OCI-LY7 (cell line): ENCODE results near the gene LGALS8. TPM values are rescaled to one million over a fixed set of nuclear protein-coding genes. Genes with fewer than 3 reads are reported as not detected.

Source experiments
- BruUV-seq: library from RNA; stranded (reverse); fragments of 400-500 nt; replicated peaks from 2 replicates; lab custom pipeline; 2021; lab: Mats Ljungman, UMichigan
- CTCF ChIA-PET: fragments of 300-600 bp; sonication (Branson Sonifier 250); formaldehyde crosslinking; loops from one replicate; lab custom pipeline; 2022; ENCODE audit warnings: antibody characterized with exemption; ENCODE audit not compliant: unreplicated experiment; lab: Charles Lee
- POLR2A ChIA-PET: fragments of 300-600 bp; sonication (Branson Sonifier 250); formaldehyde crosslinking; loops from one replicate; lab custom pipeline; 2022; ENCODE audit warnings: antibody characterized with exemption; lab: Charles Lee
- DNase-seq: peaks from one replicate; pipeline ENCODE4 v3.0.0-alpha.2; 2015; ENCODE audit warnings: low spot score
- H2AFZ ChIP-seq: fragments of 200-600 bp; sonication (generic), shearing (Covaris generic); 2 replicates; pipeline ENCODE4 v1.6.1; 2014; ENCODE audit warnings: mild to moderate bottlenecking, antibody characterized with exemption, low read length, moderate library complexity
- H3K27ac ChIP-seq: fragments of 200-600 bp; sonication (generic); 2 replicates; pipeline ENCODE4 v1.5.1; 2014; ENCODE audit warnings: mixed run types, low read depth, mild to moderate bottlenecking, moderate library complexity, low read length, inconsistent platforms; ENCODE audit not compliant: poor library complexity, severe bottlenecking
- H3K36me3 ChIP-seq: fragments of 200-600 bp; sonication (generic); 2 replicates; pipeline ENCODE4 v1.6.1; 2014; ENCODE audit warnings: mild to moderate bottlenecking, antibody characterized with exemption, low read length, moderate library complexity, mixed read lengths; ENCODE audit not compliant: insufficient read depth
- H3K4me1 ChIP-seq: fragments of 200-600 bp; sonication (generic); 2 replicates; pipeline ENCODE4 v1.5.1; 2014; ENCODE audit warnings: mild to moderate bottlenecking, low read length; ENCODE audit not compliant: insufficient read depth, poor library complexity, severe bottlenecking
- H3K4me2 ChIP-seq: fragments of 200-600 bp; sonication (generic); 2 replicates; pipeline ENCODE4 v1.6.1; 2014; ENCODE audit warnings: mild to moderate bottlenecking, low read length
- H3K4me3 ChIP-seq: fragments of 200-600 bp; sonication (generic); 2 replicates; pipeline ENCODE4 v1.5.1; 2014; ENCODE audit warnings: mild to moderate bottlenecking, low read depth, low read length; ENCODE audit not compliant: poor library complexity, severe bottlenecking
- H3K79me2 ChIP-seq: fragments of 200-600 bp; sonication (generic); 2 replicates; pipeline ENCODE4 v1.6.1; 2016; ENCODE audit warnings: low read depth, mild to moderate bottlenecking, low read length, moderate library complexity, mixed read lengths; ENCODE audit not compliant: insufficient read depth
- H3K9me2 ChIP-seq: fragments of 200-600 bp; sonication (generic); 2 replicates; pipeline ENCODE4 v1.6.1; 2016; ENCODE audit warnings: mild to moderate bottlenecking, low read length, mixed read lengths; ENCODE audit not compliant: insufficient read depth
- H3K9me3 ChIP-seq: fragments of 200-600 bp; sonication (generic); 2 replicates; pipeline ENCODE4 v1.6.1; 2014; ENCODE audit warnings: mild to moderate bottlenecking, mixed run types, low read length, mixed read lengths
- H4K20me1 ChIP-seq: fragments of 200-600 bp; sonication (generic); 2 replicates; pipeline ENCODE4 v1.6.1; 2014; ENCODE audit warnings: mild to moderate bottlenecking, antibody characterized with exemption, low read length, moderate library complexity, mixed read lengths; ENCODE audit not compliant: insufficient read depth
- CTCF ChIP-seq: fragments of 200-600 bp; sonication (generic); conservative IDR thresholded peaks from 2 replicates; pipeline ENCODE4 v1.5.1; 2014; ENCODE audit warnings: mild to moderate bottlenecking, antibody characterized with exemption, low read length, moderate library complexity, mixed read lengths
- EZH2phosphoT487 ChIP-seq: fragments of 200-600 bp; sonication (generic); IDR thresholded peaks from 2 replicates; pipeline ENCODE4 v1.6.1; 2018; ENCODE audit warnings: low read depth, borderline replicate concordance, mild to moderate bottlenecking, mixed run types, antibody characterized with exemption, low read length, moderate library complexity, mixed read lengths
- intact Hi-C: fragments of 100-400 bp; cut with micrococcal nuclease; formaldehyde crosslinking; loops from one replicate; pipeline ENCODE4 v1.10.0; 2022; ENCODE audit not compliant: unreplicated experiment
- total RNA-seq, 2 experiments: library from RNA; depleted of rRNA in 1 of 2; stranded (reverse); fragments of >200 nt in 1 of 2; shearing (Covaris generic) in 1 of 2; gene quantifications; 2 replicates each; pipeline ENCODE4 v1.2.3, GENCODE V29; 2014 to 2022

The LGALS8 gene
- total RNA-seq, 2 experiments from 2014 or later, result not detected

GRCh38 chr1:236497908-236498307 lies 25.9 kb upstream of the LGALS8 start:
- intact Hi-C loops, result no loop called here
- Histone ChIP-seq H3K27ac (no peak overlapping the region), H3K36me3 (no peaks in the 10 kb centered on the region), H3K9me3 (no peaks in the 10 kb centered on the region), H3K4me3 (no peak overlapping the region), H4K20me1 (no peaks in the 10 kb centered on the region), H3K4me2 (no peak overlapping the region), H2AFZ (no peak overlapping the region), H3K4me1 (no peaks in the 10 kb centered on the region), H3K79me2 (no peaks in the 10 kb centered on the region), H3K9me2 (no peaks in the 10 kb centered on the region)
- TF ChIP-seq CTCF (no peak), EZH2phosphoT487 (no peak)
- CTCF ChIA-PET, result no interaction called here
- BruUV-seq, result no TSS peak
- POLR2A ChIA-PET, result interaction anchor here (0.7 kb wide), 1 partner anchor 368 kb away, joined by 3 read pairs; no protein-coding TSS in a partner anchor
- no peak for DNase-seq

GRCh38 chr1:236501093-236501492 lies 22.7 kb upstream of the LGALS8 start:
- no peak for DNase-seq
- no peak overlapping the region for H2AFZ ChIP-seq
- no peaks in the 10 kb centered on the region for H3K79me2 ChIP-seq
- H3K27ac ChIP-seq, result no peak overlapping the region
- H3K4me1 ChIP-seq, result no peaks in the 10 kb centered on the region
- ChIA-PET CTCF (no interaction called here), POLR2A (no interaction called here)
- H3K4me2 ChIP-seq, result no peak overlapping the region
- intact Hi-C loops, result no loop called here
- H3K4me3 ChIP-seq, result no peak overlapping the region
- H3K9me3 ChIP-seq, result no peaks in the 10 kb centered on the region
- TF ChIP-seq CTCF (no peak), EZH2phosphoT487 (no peak)
- H4K20me1 ChIP-seq, result no peaks in the 10 kb centered on the region
- no peaks in the 10 kb centered on the region for H3K9me2 ChIP-seq
- H3K36me3 ChIP-seq, result no peaks in the 10 kb centered on the region
- BruUV-seq, result no TSS peak

- no peak overlapping the region for H3K4me2 ChIP-seq
- POLR2A ChIA-PET, result interaction anchor here (0.6 kb wide), 1 partner anchor 117 kb away, joined by 10 read pairs; no protein-coding TSS in a partner anchor
- intact Hi-C loops, result no loop called here
These were observed 21.2 kb upstream of the LGALS8 start for GRCh38 chr1:236502579-236502971.

More at GRCh38 chr1:236502579-236502971, 21.2 kb upstream of the LGALS8 start:
- Histone ChIP-seq H4K20me1 (no peaks in the 10 kb centered on the region), H3K79me2 (no peaks in the 10 kb centered on the region), H3K9me3 (no peaks in the 10 kb centered on the region), H3K9me2 (no peaks in the 10 kb centered on the region), H3K4me3 (no peak overlapping the region), H2AFZ (no peak overlapping the region), H3K4me1 (no peaks in the 10 kb centered on the region), H3K27ac (no peak overlapping the region), H3K36me3 (no peaks in the 10 kb centered on the region)
- CTCF ChIA-PET, result no interaction called here
- TF ChIP-seq EZH2phosphoT487 (no peak), CTCF (no peak)
- BruUV-seq, result no TSS peak
- DNase-seq, result no peak
